K562 (cell line): ENCODE measurements around the gene LYRM7. TPM values are rescaled to one million over a fixed set of nuclear protein-coding genes. Genes with fewer than 3 reads are reported as not detected.

ENCODE experiments used
- ATAC-seq: fragments of 200-7000 bp; cut with Tn5 transposase; 3 replicates; pipeline ENCODE4 v1.9.1; 2020; ENCODE audit warnings: moderate library complexity
- BruUV-seq: library from RNA; stranded (reverse); fragments of 400-500 nt; replicated peaks from 2 replicates; lab custom pipeline; 2021; lab: Mats Ljungman, UMichigan
- CTCF ChIA-PET: fragments of 300-600 bp; formaldehyde crosslinking; extraction: SDS; loops from one replicate; lab custom pipeline; 2021; ENCODE audit warnings: low intra/inter-chr PET ratio; lab: Yijun Ruan, JAX
- POLR2A ChIA-PET: fragments of 300-600, 350-650 bp; sonication (Branson Sonifier 250); formaldehyde crosslinking; extraction: SDS; loops from one replicate; lab custom pipeline; 2021; ENCODE audit warnings: antibody characterized with exemption, inconsistent platforms; lab: Yijun Ruan, JAX
- DNase-seq, 4 experiments: peaks; one replicate each; pipeline versions ENCODE4 v3.0.0 to v3.0.0-alpha.2; 2011 to 2018; ENCODE audit warnings: low spot score in 3 of 4, mixed read lengths in 3 of 4; ENCODE audit errors: extremely low read depth in 1 of 4
- FAIRE-seq: peaks from 2 replicates; lab custom pipeline; 2011; peaks lifted over from hg19 to GRCh38; lab: Jason Lieb, UNC
- H2AFZ ChIP-seq: 2 replicates; pipeline ENCODE4 v1.6.0; 2011; ENCODE audit warnings: low read depth, low read length, control low read depth, inconsistent platforms
- H3K27ac ChIP-seq: fragments of 200-600 bp; 3 replicates; pipeline ENCODE4 v1.8.0; 2011; ENCODE audit warnings: low read depth, mild to moderate bottlenecking, control low read depth, inconsistent platforms, low read length, moderate library complexity, mixed read lengths; ENCODE audit errors: extremely low read depth
- H3K27me3 ChIP-seq, 2 experiments: fragments of 300-600 bp in 1 of 2; 2 replicates in 1 of 2; 3 replicates in 1 of 2; pipeline versions ENCODE4 v1.6.0 to v1.8.0; 2011; ENCODE audit warnings: inconsistent platforms in 2 of 2, low read length in 2 of 2, mild to moderate bottlenecking in 1 of 2, mixed read lengths in 1 of 2, moderate library complexity in 1 of 2; ENCODE audit not compliant: control insufficient read depth in 2 of 2, insufficient read depth in 2 of 2
- H3K36me3 ChIP-seq: fragments of 300-600 bp; 3 replicates; pipeline ENCODE4 v1.8.0; 2011; ENCODE audit warnings: mild to moderate bottlenecking, low read length, inconsistent platforms; ENCODE audit not compliant: control insufficient read depth, insufficient read depth
- H3K4me1 ChIP-seq, 2 experiments: fragments of 200-600 bp in 1 of 2; replicated peaks in 1 of 2; 2 replicates in 1 of 2; 3 replicates in 1 of 2; pipeline versions ENCODE4 v1.5.1 to v1.8.0; 2011; ENCODE audit warnings: inconsistent platforms in 2 of 2, low read length in 2 of 2, mild to moderate bottlenecking in 1 of 2, mixed read lengths in 1 of 2, moderate library complexity in 1 of 2; ENCODE audit not compliant: control insufficient read depth in 2 of 2, insufficient read depth in 2 of 2
- H3K4me2 ChIP-seq: 2 replicates; pipeline ENCODE4 v1.6.1; 2011; ENCODE audit warnings: low read length, control low read depth, inconsistent platforms, mixed read lengths; ENCODE audit not compliant: insufficient read depth
- H3K4me3 ChIP-seq: fragments of 200-600 bp; sonication (generic), shearing (Covaris generic); 2 replicates; pipeline ENCODE4 v1.5.1; 2016; ENCODE audit warnings: control low read depth, inconsistent platforms
- H3K79me2 ChIP-seq: fragments of 200-600 bp; 3 replicates; pipeline ENCODE4 v1.8.0; 2011; ENCODE audit warnings: low read length, inconsistent platforms; ENCODE audit not compliant: control insufficient read depth, insufficient read depth
- H3K9ac ChIP-seq, 2 experiments: 2 replicates each; pipeline versions ENCODE4 v1.6.0 to v1.6.1; 2011; ENCODE audit warnings: low read depth in 2 of 2, low read length in 2 of 2, control low read depth in 1 of 2, inconsistent platforms in 1 of 2, mild to moderate bottlenecking in 1 of 2, mixed read lengths in 1 of 2; ENCODE audit not compliant: insufficient read depth in 1 of 2
- H3K9me1 ChIP-seq: one replicate; pipeline ENCODE4 v1.6.0; 2011; ENCODE audit warnings: inconsistent platforms, mild to moderate bottlenecking, low read length, moderate library complexity; ENCODE audit not compliant: control insufficient read depth, insufficient read depth
- H3K9me3 ChIP-seq: replicated peaks from 2 replicates; pipeline ENCODE4 v1.5.1; 2011; ENCODE audit warnings: low read depth, low read length, inconsistent platforms; ENCODE audit not compliant: control insufficient read depth, insufficient read depth
- H4K20me1 ChIP-seq: replicated peaks from 2 replicates; pipeline ENCODE4 v1.6.1; 2011; ENCODE audit warnings: low read length, inconsistent platforms, mixed read lengths; ENCODE audit not compliant: control insufficient read depth, insufficient read depth
- ARID4B ChIP-seq: sonication (generic); formaldehyde crosslinking; IDR thresholded peaks from 2 replicates; pipeline ENCODE4 v1.8.0; 2022; ENCODE audit warnings: mild to moderate bottlenecking, missing genetic modification reagents
- CXXC5 ChIP-seq: fragments of 250-450 bp; sonication (Bioruptor Pico); IDR thresholded peaks from 2 replicates; pipeline ENCODE4 v1.8.0; 2022; ENCODE audit warnings: inconsistent platforms, mild to moderate bottlenecking, moderate library complexity
- FOXK1 ChIP-seq: sonication (generic); formaldehyde crosslinking; IDR thresholded peaks from 2 replicates; pipeline ENCODE4 v1.8.0; 2022; ENCODE audit warnings: missing genetic modification reagents, mild to moderate bottlenecking, borderline replicate concordance
- FOXO4 ChIP-seq: fragments of 450-650 bp; formaldehyde crosslinking; IDR thresholded peaks from 2 replicates; pipeline ENCODE4 v1.4.0; 2020; ENCODE audit warnings: mild to moderate bottlenecking, moderate library complexity
- KAT7 ChIP-seq: sonication (generic); formaldehyde crosslinking; IDR thresholded peaks from 2 replicates; pipeline ENCODE4 v1.8.0; 2022; ENCODE audit warnings: missing genetic modification reagents, mild to moderate bottlenecking, borderline replicate concordance
- KDM5B ChIP-seq: fragments of 200-600 bp; sonication (generic); IDR thresholded peaks from 2 replicates; pipeline ENCODE4 v1.6.1; 2012; ENCODE audit warnings: low read depth, mild to moderate bottlenecking, moderate library complexity, low read length, control low read depth, inconsistent platforms; ENCODE audit not compliant: insufficient replicate concordance
- MEF2D ChIP-seq: conservative IDR thresholded peaks from 2 replicates; pipeline ENCODE4 v1.6.1; 2016; ENCODE audit warnings: low read depth, missing genetic modification characterization, missing compliant biosample characterization
- PHF8 ChIP-seq: fragments of 200-600 bp; sonication (generic); IDR thresholded peaks from 2 replicates; pipeline ENCODE4 v1.6.1; 2012; ENCODE audit warnings: mixed run types, mild to moderate bottlenecking, inconsistent platforms, low read length, moderate library complexity, borderline replicate concordance
- PPARD ChIP-seq: fragments of 250-450 bp; sonication (Bioruptor Pico); IDR thresholded peaks from 2 replicates; pipeline ENCODE4 v1.8.0; 2022; ENCODE audit warnings: inconsistent platforms, mild to moderate bottlenecking, moderate library complexity
- SETDB1 ChIP-seq: IDR thresholded peaks from one replicate; pipeline ENCODE4 v1.6.1; 2012; ENCODE audit warnings: low read length, control low read depth, inconsistent platforms
- SLC30A9 ChIP-seq: fragments of 250-450 bp; sonication (Bioruptor Pico); IDR thresholded peaks from 2 replicates; pipeline ENCODE4 v1.8.0; 2022; ENCODE audit warnings: mild to moderate bottlenecking, moderate library complexity
- SRSF7 ChIP-seq: fragments of 200-400 bp; formaldehyde crosslinking; optimal IDR thresholded peaks from 2 replicates; pipeline ENCODE3; 2017; ENCODE audit warnings: mild to moderate bottlenecking, low read depth, low read length
- ZNF253 ChIP-seq: fragments of 250-450 bp; sonication (Bioruptor Pico); conservative IDR thresholded peaks from 2 replicates; pipeline ENCODE4 v1.6.1; 2021; ENCODE audit warnings: mild to moderate bottlenecking
- ZNF449 ChIP-seq: fragments of 250-450 bp; sonication (Bioruptor Pico); IDR thresholded peaks from 2 replicates; pipeline ENCODE4 v1.8.0; 2022; ENCODE audit warnings: moderate library complexity, mild to moderate bottlenecking, inconsistent platforms
- ZNF584 ChIP-seq: fragments of 200-800 bp; sonication (Bioruptor generic); IDR thresholded peaks from 2 replicates; pipeline ENCODE4 v1.6.1; 2016; ENCODE audit warnings: low read depth, mild to moderate bottlenecking, missing genetic modification characterization, missing compliant biosample characterization
- WGBS: fragments of 100-300 bp; shearing (Covaris generic); methylation state at CpG from one replicate; pipeline ENCODE4 v1.1.6; 2016; ENCODE audit warnings: low coverage, mixed read lengths; ENCODE audit not compliant: insufficient coverage; ENCODE audit errors: missing lambda C conversion rate; 5-methylcytosine and 5-hydroxymethylcytosine counted together
- in situ Hi-C: fragments of 300-500 bp; cut with MboI; formaldehyde crosslinking; loops from 4 replicates; pipeline ENCODE4 v1.15.0; 2018; ENCODE audit warnings: inconsistent platforms, mixed read lengths
- intact Hi-C: fragments of 100-400 bp; cut with micrococcal nuclease; formaldehyde crosslinking; loops from 2 replicates; pipeline ENCODE4 v1.14.2; 2022
- polyA plus RNA-seq, 8 experiments: library from polyadenylated mRNA; depleted of rRNA in 4 of 8; stranded (reverse) in 5 of 8; unstranded in 3 of 8; fragments of >200 nt; fragmentation: Nextera tagmentation in 2 of 8; fragmentation: Illumina TruSeq in 1 of 8; extraction: Ambion mirVana in 2 of 8; extraction: Trizol in 1 of 8; gene quantifications; 2 replicates each; pipeline versions ENCODE4 v1.2.1 to v1.2.3, GENCODE V29; 2011 to 2014; ENCODE audit warnings: inconsistent platforms in 1 of 8, missing spikeins in 1 of 8
- total RNA-seq, 7 experiments: library from RNA; depleted of rRNA in 6 of 7; stranded (reverse); fragments of >200 nt in 6 of 7; fragmentation: Illumina TruSeq in 2 of 7; extraction: Trizol in 2 of 7; gene quantifications; 2 replicates each; pipeline versions ENCODE4 v1.2.1 to v1.2.3, GENCODE V29; 2011 to 2021; ENCODE audit warnings: low replicate concordance in 1 of 7

LYRM7 gene
- total and polyA plus RNA-seq, 9 of the 15 experiments (the other 6 are each of a cell fraction or from before 2014, with no cell fraction given): 16.2 to 70.1 (median 33.3) TPM

- CTCF ChIA-PET: no interaction called here
- in situ Hi-C loops (no loop called here), intact Hi-C loops (no loop called here)
- POLR2A ChIA-PET: interaction anchor here (0.7 to 1.0 kb wide), 2 partner anchors 15 to 1493 kb away, joined by 3 read pairs; no protein-coding TSS in a partner anchor
- no TSS peak for BruUV-seq
- FAIRE-seq (no peak), ATAC-seq (no peak), DNase-seq (no peak)
- H3K4me3 ChIP-seq: no peak overlapping the region
- no peak overlapping the region for H3K27ac ChIP-seq
- H2AFZ ChIP-seq: no peak overlapping the region
- H3K4me2 ChIP-seq: no peak overlapping the region
- no peaks in the 10 kb centered on the region for H3K79me2 ChIP-seq
- no peaks in the 10 kb centered on the region for H3K9me1 ChIP-seq
- no peaks in the 10 kb centered on the region for H3K36me3 ChIP-seq
- H3K9me3 ChIP-seq: no peaks in the 10 kb centered on the region
- WGBS: 0% methylated on average over 2 of the region's 2 CpGs
- H3K27me3 ChIP-seq: peaks cover 0 to 5% of the 10 kb centered on the region in 2 experiments; a peak in 1 of 5 replicates
- 0 out of 5 replicates have a peak, but pooled peaks cover 0 to 4% of the 10 kb centered on the region in 2 experiments for H3K4me1 ChIP-seq
- no peaks in the 10 kb centered on the region for H4K20me1 ChIP-seq
- H3K9ac ChIP-seq: no peak overlapping the region
- no peak for TF ChIP-seq PPARD
- no peak for TF ChIP-seq KAT7
- TF ChIP-seq KDM5B: no peak
- TF ChIP-seq ZNF449 (CRISPR knock-in tag): no peak
- no peak for TF ChIP-seq FOXK1
- TF ChIP-seq ZNF584 (CRISPR knock-in tag): no peak
- no peak for TF ChIP-seq SLC30A9 (CRISPR knock-in tag)
- no peak for TF ChIP-seq CXXC5 (CRISPR knock-in tag)
- TF ChIP-seq ZNF253 (CRISPR knock-in tag): no peak
- TF ChIP-seq ARID4B (CRISPR knock-in tag): no peak
- no peak for TF ChIP-seq FOXO4 (CRISPR knock-in tag)
- no peak for TF ChIP-seq SRSF7
- TF ChIP-seq SETDB1: no peak
- no peak for TF ChIP-seq PHF8
- no peak for TF ChIP-seq MEF2D (tag)
These were observed 53.1 kb downstream of the LYRM7 start for GRCh38 chr5:131223751-131224386.
